K562 (cell line): ENCODE measurements around the gene ADGRB3. TPM values are rescaled to one million over a fixed set of nuclear protein-coding genes. Genes with fewer than 3 reads are reported as not detected.

Experiments
- ATAC-seq: fragments of 200-7000 bp; cut with Tn5 transposase; 3 replicates; pipeline ENCODE4 v1.9.1; 2020; ENCODE audit warnings: moderate library complexity
- BruUV-seq: library from RNA; stranded (reverse); fragments of 400-500 nt; replicated peaks from 2 replicates; lab custom pipeline; 2021; lab: Mats Ljungman, UMichigan
- CTCF ChIA-PET: fragments of 300-600 bp; formaldehyde crosslinking; extraction: SDS; loops from one replicate; lab custom pipeline; 2021; ENCODE audit warnings: low intra/inter-chr PET ratio; lab: Yijun Ruan, JAX
- POLR2A ChIA-PET: fragments of 300-600, 350-650 bp; sonication (Branson Sonifier 250); formaldehyde crosslinking; extraction: SDS; loops from one replicate; lab custom pipeline; 2021; ENCODE audit warnings: antibody characterized with exemption, inconsistent platforms; lab: Yijun Ruan, JAX
- DNase-seq, 4 experiments: peaks; one replicate each; pipeline versions ENCODE4 v3.0.0 to v3.0.0-alpha.2; 2011 to 2018; ENCODE audit warnings: low spot score in 3 of 4, mixed read lengths in 3 of 4; ENCODE audit errors: extremely low read depth in 1 of 4
- FAIRE-seq: peaks from 2 replicates; lab custom pipeline; 2011; peaks lifted over from hg19 to GRCh38; lab: Jason Lieb, UNC
- H2AFZ ChIP-seq: 2 replicates; pipeline ENCODE4 v1.6.0; 2011; ENCODE audit warnings: low read depth, low read length, control low read depth, inconsistent platforms
- H3K27ac ChIP-seq: fragments of 200-600 bp; 3 replicates; pipeline ENCODE4 v1.8.0; 2011; ENCODE audit warnings: low read depth, mild to moderate bottlenecking, control low read depth, inconsistent platforms, low read length, moderate library complexity, mixed read lengths; ENCODE audit errors: extremely low read depth
- H3K27me3 ChIP-seq, 2 experiments: fragments of 300-600 bp in 1 of 2; 2 replicates in 1 of 2; 3 replicates in 1 of 2; pipeline versions ENCODE4 v1.6.0 to v1.8.0; 2011; ENCODE audit warnings: inconsistent platforms in 2 of 2, low read length in 2 of 2, mild to moderate bottlenecking in 1 of 2, mixed read lengths in 1 of 2, moderate library complexity in 1 of 2; ENCODE audit not compliant: control insufficient read depth in 2 of 2, insufficient read depth in 2 of 2
- H3K36me3 ChIP-seq: fragments of 300-600 bp; 3 replicates; pipeline ENCODE4 v1.8.0; 2011; ENCODE audit warnings: mild to moderate bottlenecking, low read length, inconsistent platforms; ENCODE audit not compliant: control insufficient read depth, insufficient read depth
- H3K4me1 ChIP-seq, 2 experiments: fragments of 200-600 bp in 1 of 2; replicated peaks in 1 of 2; 2 replicates in 1 of 2; 3 replicates in 1 of 2; pipeline versions ENCODE4 v1.5.1 to v1.8.0; 2011; ENCODE audit warnings: inconsistent platforms in 2 of 2, low read length in 2 of 2, mild to moderate bottlenecking in 1 of 2, mixed read lengths in 1 of 2, moderate library complexity in 1 of 2; ENCODE audit not compliant: control insufficient read depth in 2 of 2, insufficient read depth in 2 of 2
- H3K4me2 ChIP-seq: 2 replicates; pipeline ENCODE4 v1.6.1; 2011; ENCODE audit warnings: low read length, control low read depth, inconsistent platforms, mixed read lengths; ENCODE audit not compliant: insufficient read depth
- H3K4me3 ChIP-seq: fragments of 200-600 bp; sonication (generic), shearing (Covaris generic); 2 replicates; pipeline ENCODE4 v1.5.1; 2016; ENCODE audit warnings: control low read depth, inconsistent platforms
- H3K79me2 ChIP-seq: fragments of 200-600 bp; 3 replicates; pipeline ENCODE4 v1.8.0; 2011; ENCODE audit warnings: low read length, inconsistent platforms; ENCODE audit not compliant: control insufficient read depth, insufficient read depth
- H3K9ac ChIP-seq, 2 experiments: 2 replicates each; pipeline versions ENCODE4 v1.6.0 to v1.6.1; 2011; ENCODE audit warnings: low read depth in 2 of 2, low read length in 2 of 2, control low read depth in 1 of 2, inconsistent platforms in 1 of 2, mild to moderate bottlenecking in 1 of 2, mixed read lengths in 1 of 2; ENCODE audit not compliant: insufficient read depth in 1 of 2
- H3K9me1 ChIP-seq: one replicate; pipeline ENCODE4 v1.6.0; 2011; ENCODE audit warnings: inconsistent platforms, mild to moderate bottlenecking, low read length, moderate library complexity; ENCODE audit not compliant: control insufficient read depth, insufficient read depth
- H3K9me3 ChIP-seq: replicated peaks from 2 replicates; pipeline ENCODE4 v1.5.1; 2011; ENCODE audit warnings: low read depth, low read length, inconsistent platforms; ENCODE audit not compliant: control insufficient read depth, insufficient read depth
- H4K20me1 ChIP-seq: replicated peaks from 2 replicates; pipeline ENCODE4 v1.6.1; 2011; ENCODE audit warnings: low read length, inconsistent platforms, mixed read lengths; ENCODE audit not compliant: control insufficient read depth, insufficient read depth
- RHOXF2B ChIP-seq: fragments of 250-450 bp; sonication (Bioruptor Pico); conservative IDR thresholded peaks from 2 replicates; pipeline ENCODE4 v1.5.1; 2021
- SRF ChIP-seq, 2 experiments: fragments of 250-450, 450-650 bp in 1 of 2; sonication (Bioruptor Pico) in 1 of 2; sonication (generic) in 1 of 2; formaldehyde crosslinking; IDR thresholded peaks; 2 replicates each; pipeline versions ENCODE4 v1.5.0 to v1.5.1; 2020 to 2022; ENCODE audit warnings: mild to moderate bottlenecking in 1 of 2, missing genetic modification reagents in 1 of 2
- TAF9B ChIP-seq: fragments of 450-650 bp; IDR thresholded peaks from 2 replicates; pipeline ENCODE4 v1.6.1; 2018; ENCODE audit warnings: mild to moderate bottlenecking; ENCODE audit not compliant: partially characterized antibody
- WGBS: fragments of 100-300 bp; shearing (Covaris generic); methylation state at CpG from one replicate; pipeline ENCODE4 v1.1.6; 2016; ENCODE audit warnings: low coverage, mixed read lengths; ENCODE audit not compliant: insufficient coverage; ENCODE audit errors: missing lambda C conversion rate; 5-methylcytosine and 5-hydroxymethylcytosine counted together
- in situ Hi-C: fragments of 300-500 bp; cut with MboI; formaldehyde crosslinking; loops from 4 replicates; pipeline ENCODE4 v1.15.0; 2018; ENCODE audit warnings: inconsistent platforms, mixed read lengths
- intact Hi-C: fragments of 100-400 bp; cut with micrococcal nuclease; formaldehyde crosslinking; loops from 2 replicates; pipeline ENCODE4 v1.14.2; 2022
- polyA plus RNA-seq, 8 experiments: library from polyadenylated mRNA; depleted of rRNA in 4 of 8; stranded (reverse) in 5 of 8; unstranded in 3 of 8; fragments of >200 nt; fragmentation: Nextera tagmentation in 2 of 8; fragmentation: Illumina TruSeq in 1 of 8; extraction: Ambion mirVana in 2 of 8; extraction: Trizol in 1 of 8; gene quantifications; 2 replicates each; pipeline versions ENCODE4 v1.2.1 to v1.2.3, GENCODE V29; 2011 to 2014; ENCODE audit warnings: inconsistent platforms in 1 of 8, missing spikeins in 1 of 8
- total RNA-seq, 7 experiments: library from RNA; depleted of rRNA in 6 of 7; stranded (reverse); fragments of >200 nt in 6 of 7; fragmentation: Illumina TruSeq in 2 of 7; extraction: Trizol in 2 of 7; gene quantifications; 2 replicates each; pipeline versions ENCODE4 v1.2.1 to v1.2.3, GENCODE V29; 2011 to 2021; ENCODE audit warnings: low replicate concordance in 1 of 7
- TF ChIP-seq, protein P1 (sequence below): sonication (generic); formaldehyde crosslinking; IDR thresholded peaks from 2 replicates; pipeline ENCODE4 v1.5.0; 2020; ENCODE audit warnings: missing genetic modification reagents
- TF ChIP-seq, protein P2 (sequence below): sonication (generic); formaldehyde crosslinking; IDR thresholded peaks from 2 replicates; pipeline ENCODE4 v1.8.1; 2023; ENCODE audit warnings: mild to moderate bottlenecking, missing genetic modification reagents, moderate library complexity
- TF ChIP-seq, protein P3 (sequence below): fragments of 250-450 bp; sonication (Bioruptor Pico); IDR thresholded peaks from 2 replicates; pipeline ENCODE4 v1.5.1; 2021; ENCODE audit warnings: mild to moderate bottlenecking
- TF ChIP-seq, protein P4 (sequence below): sonication (generic); formaldehyde crosslinking; IDR thresholded peaks from 2 replicates; pipeline ENCODE4 v1.8.0; 2022; ENCODE audit warnings: mild to moderate bottlenecking, missing genetic modification reagents

Gene ADGRB3
- total and polyA plus RNA-seq, 9 of the 15 experiments (the other 6 are each of a cell fraction or from before 2014, with no cell fraction given) = 0.90 to 7.8 (median 2.4) TPM

DNA sequence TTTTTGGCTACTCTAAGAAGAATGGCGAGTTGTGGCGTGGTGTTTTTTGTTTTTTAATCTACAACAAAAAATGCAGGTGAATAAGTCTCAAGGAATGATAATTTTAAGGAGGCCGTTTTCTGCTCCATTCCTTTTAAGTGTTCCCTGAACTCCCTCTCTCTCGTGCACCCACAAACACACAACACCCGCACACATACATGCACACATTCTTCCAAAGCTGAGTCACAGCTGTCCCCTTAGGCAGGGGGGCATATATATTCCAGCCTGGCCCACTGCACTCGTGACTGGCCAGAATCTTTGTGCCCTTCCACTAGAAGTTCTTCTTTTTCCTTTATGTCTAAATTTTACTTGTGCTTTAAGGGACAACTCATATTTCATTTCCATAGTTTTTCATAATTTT lies 756.0 kb downstream of the ADGRB3 start:
- no peak for FAIRE-seq
- intact Hi-C loops = no loop called here
- TF ChIP-seq, protein P1, sequence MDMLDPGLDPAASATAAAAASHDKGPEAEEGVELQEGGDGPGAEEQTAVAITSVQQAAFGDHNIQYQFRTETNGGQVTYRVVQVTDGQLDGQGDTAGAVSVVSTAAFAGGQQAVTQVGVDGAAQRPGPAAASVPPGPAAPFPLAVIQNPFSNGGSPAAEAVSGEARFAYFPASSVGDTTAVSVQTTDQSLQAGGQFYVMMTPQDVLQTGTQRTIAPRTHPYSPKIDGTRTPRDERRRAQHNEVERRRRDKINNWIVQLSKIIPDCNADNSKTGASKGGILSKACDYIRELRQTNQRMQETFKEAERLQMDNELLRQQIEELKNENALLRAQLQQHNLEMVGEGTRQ (CRISPR knock-in tag) = no peak
- TF ChIP-seq, protein P2, sequence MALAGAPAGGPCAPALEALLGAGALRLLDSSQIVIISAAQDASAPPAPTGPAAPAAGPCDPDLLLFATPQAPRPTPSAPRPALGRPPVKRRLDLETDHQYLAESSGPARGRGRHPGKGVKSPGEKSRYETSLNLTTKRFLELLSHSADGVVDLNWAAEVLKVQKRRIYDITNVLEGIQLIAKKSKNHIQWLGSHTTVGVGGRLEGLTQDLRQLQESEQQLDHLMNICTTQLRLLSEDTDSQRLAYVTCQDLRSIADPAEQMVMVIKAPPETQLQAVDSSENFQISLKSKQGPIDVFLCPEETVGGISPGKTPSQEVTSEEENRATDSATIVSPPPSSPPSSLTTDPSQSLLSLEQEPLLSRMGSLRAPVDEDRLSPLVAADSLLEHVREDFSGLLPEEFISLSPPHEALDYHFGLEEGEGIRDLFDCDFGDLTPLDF (CRISPR knock-in tag) = no peak
- TF ChIP-seq SRF (CRISPR knock-in tag; IDR thresholded peaks at IDR 0.05) (no peak), TAF9B (no peak), RHOXF2B (CRISPR knock-in tag) (no peak)
- TF ChIP-seq, protein P3, sequence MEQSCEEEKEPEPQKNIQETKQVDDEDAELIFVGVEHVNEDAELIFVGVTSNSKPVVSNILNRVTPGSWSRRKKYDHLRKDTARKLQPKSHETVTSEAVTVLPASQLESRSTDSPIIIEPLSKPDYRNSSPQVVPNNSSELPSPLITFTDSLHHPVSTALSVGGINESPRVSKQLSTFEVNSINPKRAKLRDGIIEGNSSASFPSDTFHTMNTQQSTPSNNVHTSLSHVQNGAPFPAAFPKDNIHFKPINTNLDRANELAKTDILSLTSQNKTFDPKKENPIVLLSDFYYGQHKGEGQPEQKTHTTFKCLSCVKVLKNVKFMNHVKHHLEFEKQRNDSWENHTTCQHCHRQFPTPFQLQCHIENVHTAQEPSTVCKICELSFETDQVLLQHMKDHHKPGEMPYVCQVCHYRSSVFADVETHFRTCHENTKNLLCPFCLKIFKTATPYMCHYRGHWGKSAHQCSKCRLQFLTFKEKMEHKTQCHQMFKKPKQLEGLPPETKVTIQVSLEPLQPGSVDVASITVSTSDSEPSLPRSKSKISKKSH = no peak
- TF ChIP-seq, protein P4, sequence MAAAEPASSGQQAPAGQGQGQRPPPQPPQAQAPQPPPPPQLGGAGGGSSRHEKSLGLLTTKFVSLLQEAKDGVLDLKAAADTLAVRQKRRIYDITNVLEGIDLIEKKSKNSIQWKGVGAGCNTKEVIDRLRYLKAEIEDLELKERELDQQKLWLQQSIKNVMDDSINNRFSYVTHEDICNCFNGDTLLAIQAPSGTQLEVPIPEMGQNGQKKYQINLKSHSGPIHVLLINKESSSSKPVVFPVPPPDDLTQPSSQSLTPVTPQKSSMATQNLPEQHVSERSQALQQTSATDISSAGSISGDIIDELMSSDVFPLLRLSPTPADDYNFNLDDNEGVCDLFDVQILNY (CRISPR knock-in tag) = no peak
- H3K4me1 ChIP-seq = no peaks in the 10 kb centered on the region
- H3K27me3 ChIP-seq = no peaks in the 10 kb centered on the region
- in situ Hi-C loops = no loop called here
- 0% methylated on average over 6 of the region's 6 CpGs for WGBS
- no peaks in the 10 kb centered on the region for H3K36me3 ChIP-seq
- DNase-seq = no peak
- H4K20me1 ChIP-seq = no peaks in the 10 kb centered on the region
- no peaks in the 10 kb centered on the region for H3K79me2 ChIP-seq
- ChIA-PET CTCF (no interaction called here), POLR2A (no interaction called here)
- H3K9me1 ChIP-seq = no peaks in the 10 kb centered on the region
- no peak overlapping the region for H3K4me3 ChIP-seq
- H3K27ac ChIP-seq = no peak overlapping the region
- H3K9me3 ChIP-seq = no peaks in the 10 kb centered on the region
- no peak overlapping the region for H2AFZ ChIP-seq
- H3K9ac ChIP-seq = no peak overlapping the region
- ATAC-seq = no peak
- BruUV-seq = no TSS peak
- H3K4me2 ChIP-seq = no peak overlapping the region
